B cell (primary cell): ENCODE measurements around the gene CHD2. TPM values are rescaled to one million over a fixed set of nuclear protein-coding genes. Genes with fewer than 3 reads are reported as not detected.

Experiments used
- ATAC-seq: fragments of 200-7000 bp; cut with Tn5 transposase; one replicate; pipeline ENCODE4 v1.10.0; 2021; ENCODE audit warnings: low read depth, mild to moderate bottlenecking, moderate number of reproducible peaks, moderate library complexity
- CTCF ChIA-PET: fragments of 350-600 bp; sonication (Branson Sonifier 250); formaldehyde crosslinking; loops from one replicate; lab custom pipeline; 2021; ENCODE audit warnings: antibody characterized with exemption, inconsistent platforms; lab: Charles Lee
- POLR2A ChIA-PET: fragments of 350-600 bp; sonication (Branson Sonifier 250); formaldehyde crosslinking; loops from one replicate; lab custom pipeline; 2021; ENCODE audit warnings: antibody characterized with exemption; lab: Charles Lee
- DNase-seq: peaks from one replicate; pipeline ENCODE4 v3.0.0; 2013
- H2AFZ ChIP-seq: 2 replicates; pipeline ENCODE4 v1.6.1; 2012; ENCODE audit warnings: mild to moderate bottlenecking, low read depth, low read length; ENCODE audit not compliant: insufficient read depth, poor library complexity, severe bottlenecking
- H3K27ac ChIP-seq, 2 donors: 1 replicate in 1 of 2; 2 replicates in 1 of 2; pipeline ENCODE4 v1.5.1; 2012 to 2013; ENCODE audit warnings: low read length in 2 of 2, mild to moderate bottlenecking in 2 of 2, moderate library complexity in 1 of 2
- H3K27me3 ChIP-seq, 4 experiments: fragments of 200-600 bp in 1 of 4; sonication (generic) in 1 of 4; replicated peaks in 1 of 4; 1 replicate in 2 of 4; 2 replicates in 2 of 4; pipeline versions ENCODE4 v1.6.1 to v1.7.0; 2013 to 2016; ENCODE audit warnings: low read length in 3 of 4, mild to moderate bottlenecking in 2 of 4, mixed read lengths in 1 of 4, moderate library complexity in 1 of 4; ENCODE audit not compliant: insufficient read depth in 4 of 4, control insufficient read depth in 3 of 4; ENCODE audit errors: control extremely low read depth in 1 of 4
- H3K36me3 ChIP-seq, 2 experiments: replicated peaks in 1 of 2; 1 replicate in 1 of 2; 2 replicates in 1 of 2; pipeline versions ENCODE4 v1.6.1 to v1.7.1; 2013; ENCODE audit warnings: low read length in 1 of 2; ENCODE audit not compliant: insufficient read depth in 2 of 2, control insufficient read depth in 1 of 2; ENCODE audit errors: control extremely low read depth in 1 of 2, extremely low read depth in 1 of 2
- H3K4me1 ChIP-seq, 2 donors: fragments of 200-600 bp in 1 of 2; sonication (generic) in 1 of 2; 1 replicate in 1 of 2; 2 replicates in 1 of 2; pipeline versions ENCODE4 v1.5.1 to v1.6.1; 2013 to 2017; ENCODE audit warnings: low read length in 2 of 2; ENCODE audit not compliant: control insufficient read depth in 2 of 2, insufficient read depth in 2 of 2
- H3K4me2 ChIP-seq: replicated peaks from 2 replicates; pipeline ENCODE3; 2012; ENCODE audit warnings: mild to moderate bottlenecking, low read depth, low read length; ENCODE audit not compliant: poor library complexity, severe bottlenecking
- H3K4me3 ChIP-seq, 5 experiments: fragments of 200-600 bp in 1 of 5; sonication (generic) in 1 of 5; 1 replicate in 3 of 5; 2 replicates in 2 of 5; pipeline versions ENCODE4 v1.5.1 to v1.7.0; 2011 to 2016; ENCODE audit warnings: low read length in 4 of 5, mild to moderate bottlenecking in 4 of 5, low read depth in 2 of 5, control low read depth in 1 of 5, moderate library complexity in 1 of 5; ENCODE audit not compliant: insufficient read depth in 1 of 5; ENCODE audit errors: control extremely low read depth in 1 of 5, extremely low read depth in 1 of 5
- H3K79me2 ChIP-seq: fragments of 200-600 bp; sonication (generic); one replicate; pipeline ENCODE4 v1.6.0; 2016; ENCODE audit warnings: low read length; ENCODE audit not compliant: control insufficient read depth, insufficient read depth
- H3K9ac ChIP-seq: fragments of 200-600 bp; sonication (generic); 2 replicates; pipeline ENCODE4 v1.6.1; 2017; ENCODE audit warnings: mild to moderate bottlenecking, low read length, moderate library complexity
- H3K9me3 ChIP-seq, 3 donors: one replicate each; pipeline versions ENCODE4 v1.6.1 to v1.7.1; 2013; ENCODE audit warnings: low read length in 2 of 3; ENCODE audit not compliant: control insufficient read depth in 2 of 3, insufficient read depth in 1 of 3; ENCODE audit errors: control extremely low read depth in 1 of 3
- H4K20me1 ChIP-seq: 2 replicates; pipeline ENCODE4 v1.6.0; 2012; ENCODE audit warnings: mild to moderate bottlenecking, low read length; ENCODE audit not compliant: insufficient read depth, control insufficient read depth, poor library complexity, severe bottlenecking
- H3K27ac Mint-ChIP-seq: one replicate; pipeline ENCODE4 v1.8.0; 2021; ENCODE audit warnings: mixed read lengths
- H3K27me3 Mint-ChIP-seq: one replicate; pipeline ENCODE4 v1.8.0; 2021; ENCODE audit warnings: mixed read lengths
- H3K4me1 Mint-ChIP-seq: one replicate; pipeline ENCODE4 v1.8.0; 2021; ENCODE audit warnings: mixed read lengths
- H3K4me3 Mint-ChIP-seq: one replicate; pipeline ENCODE4 v1.8.0; 2021; ENCODE audit warnings: mixed read lengths
- H3K9me3 Mint-ChIP-seq: one replicate; pipeline ENCODE4 v1.8.0; 2022; ENCODE audit warnings: mixed read lengths; ENCODE audit not compliant: insufficient read depth
- EZH2 ChIP-seq: IDR thresholded peaks from 2 replicates; pipeline ENCODE4 v1.6.1; 2012; ENCODE audit warnings: borderline replicate concordance, low read depth, mild to moderate bottlenecking, moderate library complexity, low read length; ENCODE audit not compliant: insufficient read depth, poor library complexity, severe bottlenecking
- WGBS: methylation state at CpG from one replicate; pipeline ENCODE4 v1.1.5; 2013; ENCODE audit warnings: missing lambda C conversion rate; ENCODE audit not compliant: insufficient coverage; 5-methylcytosine and 5-hydroxymethylcytosine counted together
- intact Hi-C: fragments of 100-400 bp; cut with micrococcal nuclease; formaldehyde crosslinking; loops from one replicate; pipeline ENCODE4 v1.10.0; 2022
- polyA plus RNA-seq: library from polyadenylated mRNA; depleted of rRNA; stranded (reverse); fragments of >200 nt; gene quantifications from 2 replicates; pipeline ENCODE4 v1.2.3, GENCODE V29; 2012
- total RNA-seq, 2 donors: library from RNA; stranded (reverse); fragments of 120-200 nt in 1 of 2; gene quantifications; 1 replicate in 1 of 2; 2 replicates in 1 of 2; pipeline versions ENCODE4 v1.2.3 to v1.2.4, GENCODE V29; 2013 to 2022
- TF ChIP-seq, protein P1 (sequence below): fragments of 200-600 bp; IDR thresholded peaks from one replicate; pipeline ENCODE4 v1.8.0; 2022; ENCODE audit warnings: antibody characterized with exemption, mild to moderate bottlenecking

Gene CHD2
- total and polyA plus RNA-seq, 2 donors (not counting 1 experiment from before 2014, with no cell fraction given): 86.9 to 353 TPM

DNA sequence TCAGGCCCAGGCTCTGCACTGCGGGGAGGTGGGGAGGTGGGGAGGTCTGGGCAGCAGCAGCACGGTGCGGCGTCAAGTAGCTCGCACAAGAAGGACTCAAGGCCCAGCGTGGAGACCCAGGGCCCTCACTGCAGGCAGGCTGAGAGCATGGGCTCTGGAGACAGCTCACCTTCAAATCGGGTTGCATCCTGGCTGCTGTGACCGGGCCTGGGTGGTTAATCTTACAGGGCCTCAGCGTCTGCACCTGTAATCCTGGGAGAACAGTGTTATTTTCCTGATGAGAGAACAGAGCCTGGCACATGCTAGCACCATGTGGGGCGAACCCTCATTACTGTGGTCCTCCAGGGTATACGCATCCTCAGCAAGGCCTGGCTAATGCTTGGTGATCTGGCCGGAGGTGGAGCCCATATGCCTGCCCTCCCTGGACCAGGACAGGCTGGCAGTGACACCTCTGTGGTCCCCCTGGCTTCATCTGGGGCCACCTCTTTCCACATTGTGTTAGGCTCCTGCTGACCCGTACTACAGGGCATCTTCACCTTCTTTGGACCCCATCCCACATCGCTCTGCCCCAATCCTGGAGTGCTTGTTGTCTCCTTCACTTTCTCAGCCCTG is 133.4 kb downstream of the CHD2 start:
- Histone ChIP-seq H2AFZ (no peak overlapping the region), H3K4me1 (peaks cover 0 to 17% of the 10 kb centered on the region in 2 donors), H4K20me1 (no peaks in the 10 kb centered on the region), H3K9me3 (no peaks in the 10 kb centered on the region), H3K9ac (no peak overlapping the region), H3K27ac (no peak overlapping the region), H3K79me2 (no peaks in the 10 kb centered on the region), H3K27me3 (peaks cover 0 to 3% (median 0%) of the 10 kb centered on the region in 4 experiments), H3K4me3 (no peak overlapping the region), H3K36me3 (no peaks in the 10 kb centered on the region), H3K4me2 (no peak overlapping the region)
- H3K27ac Mint-ChIP-seq: no peak overlapping the region
- H3K4me3 Mint-ChIP-seq: no peak overlapping the region
- POLR2A ChIA-PET: no interaction called here
- TF ChIP-seq EZH2: no peak
- TF ChIP-seq, protein P1, sequence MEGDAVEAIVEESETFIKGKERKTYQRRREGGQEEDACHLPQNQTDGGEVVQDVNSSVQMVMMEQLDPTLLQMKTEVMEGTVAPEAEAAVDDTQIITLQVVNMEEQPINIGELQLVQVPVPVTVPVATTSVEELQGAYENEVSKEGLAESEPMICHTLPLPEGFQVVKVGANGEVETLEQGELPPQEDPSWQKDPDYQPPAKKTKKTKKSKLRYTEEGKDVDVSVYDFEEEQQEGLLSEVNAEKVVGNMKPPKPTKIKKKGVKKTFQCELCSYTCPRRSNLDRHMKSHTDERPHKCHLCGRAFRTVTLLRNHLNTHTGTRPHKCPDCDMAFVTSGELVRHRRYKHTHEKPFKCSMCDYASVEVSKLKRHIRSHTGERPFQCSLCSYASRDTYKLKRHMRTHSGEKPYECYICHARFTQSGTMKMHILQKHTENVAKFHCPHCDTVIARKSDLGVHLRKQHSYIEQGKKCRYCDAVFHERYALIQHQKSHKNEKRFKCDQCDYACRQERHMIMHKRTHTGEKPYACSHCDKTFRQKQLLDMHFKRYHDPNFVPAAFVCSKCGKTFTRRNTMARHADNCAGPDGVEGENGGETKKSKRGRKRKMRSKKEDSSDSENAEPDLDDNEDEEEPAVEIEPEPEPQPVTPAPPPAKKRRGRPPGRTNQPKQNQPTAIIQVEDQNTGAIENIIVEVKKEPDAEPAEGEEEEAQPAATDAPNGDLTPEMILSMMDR: no peak
- no peaks in the 10 kb centered on the region for H3K9me3 Mint-ChIP-seq
- peaks cover 3% of the 10 kb centered on the region for H3K27me3 Mint-ChIP-seq
- peaks cover 24% of the 10 kb centered on the region for H3K4me1 Mint-ChIP-seq
- intact Hi-C loops: loop anchor here (5.0 to 10.0 kb wide), 2 partner anchors 1091 to 1289 kb away; no protein-coding TSS in a partner anchor
- DNase-seq (no peak), ATAC-seq (no peak)
- WGBS: 92% methylated on average over 14 of the region's 14 CpGs
- CTCF ChIA-PET: interaction anchor here (1.0 to 9.3 kb wide), 3 partner anchors 15 to 1087 kb away, joined by 3 to 64 read pairs (median 4); no protein-coding TSS in a partner anchor

DNA sequence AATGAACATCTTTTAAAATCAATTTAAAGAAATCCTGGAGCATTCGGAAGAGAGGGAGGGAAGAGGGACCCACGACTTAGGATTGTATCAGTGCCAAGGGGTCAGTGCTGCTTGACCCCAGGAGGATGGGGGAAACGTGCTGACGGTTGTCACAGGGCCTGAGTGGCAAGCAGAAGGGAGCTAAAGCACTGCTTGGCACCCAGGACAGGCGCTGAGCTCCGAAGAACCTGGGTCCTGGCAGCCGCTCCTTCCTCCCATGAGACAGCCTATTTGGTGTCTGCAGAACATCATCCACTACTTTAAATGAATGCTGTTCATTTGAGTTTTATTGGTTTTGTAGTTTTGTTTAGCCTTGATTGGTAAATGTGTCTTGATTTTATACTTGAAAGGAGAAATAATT is 134.4 kb downstream of the CHD2 start:
- H3K36me3 ChIP-seq: no peaks in the 10 kb centered on the region
- H4K20me1 ChIP-seq: no peaks in the 10 kb centered on the region
- peaks cover 0 to 3% (median 0%) of the 10 kb centered on the region in 4 experiments for H3K27me3 ChIP-seq
- Mint-ChIP-seq H3K27me3 (peaks cover 3% of the 10 kb centered on the region), H3K27ac (no peak overlapping the region), H3K4me3 (no peak overlapping the region), H3K4me1 (peaks cover 21% of the 10 kb centered on the region), H3K9me3 (no peaks in the 10 kb centered on the region)
- H3K27ac ChIP-seq: no peak overlapping the region
- H2AFZ ChIP-seq: no peak overlapping the region
- ChIA-PET CTCF (interaction anchor here (1.0 to 9.3 kb wide), 2 partner anchors 16 to 237 kb away, joined by 3 to 64 read pairs; no protein-coding TSS in a partner anchor), POLR2A (no interaction called here)
- H3K9ac ChIP-seq: no peak overlapping the region
- peaks cover 0 to 17% of the 10 kb centered on the region in 2 donors for H3K4me1 ChIP-seq
- H3K4me3 ChIP-seq: no peak overlapping the region
- DNase-seq (no peak), ATAC-seq (no peak)
- WGBS: 93% methylated on average over 4 of the region's 7 CpGs
- intact Hi-C loops: loop anchor here (5.0 to 10.0 kb wide), 2 partner anchors 1090 to 1288 kb away; no protein-coding TSS in a partner anchor
- H3K9me3 ChIP-seq: no peaks in the 10 kb centered on the region
- H3K4me2 ChIP-seq: no peak overlapping the region
- TF ChIP-seq, protein P1: no peak
- TF ChIP-seq EZH2: no peak
- H3K79me2 ChIP-seq: no peaks in the 10 kb centered on the region
